Esophagus mucosa (tissue), 1 donor: ENCODE measurements around the gene EHD1. TPM values are rescaled to one million over a fixed set of nuclear protein-coding genes. Genes with fewer than 3 reads are reported as not detected.

ENCODE experiments used
- ATAC-seq: fragments of 200-7000 bp; cut with Tn5 transposase; one replicate; pipeline ENCODE4 v1.9.1; 2020
- total RNA-seq: library from RNA; stranded (reverse); gene quantifications from one replicate; pipeline ENCODE4 v1.2.4, GENCODE V29; 2023
- donor health status: DM: yes; HTN: yes; CAD: no.

EHD1 gene
- total RNA-seq, 1 donor from 2014 or later: 25.6 TPM

- ATAC-seq: no peak
These were observed 36.6 kb downstream of the EHD1 start for GRCh38 chr11:64841592-64842365.

GRCh38 chr11:64839887-64840782, 38.3 kb downstream of the EHD1 start:
- no peak for ATAC-seq

GRCh38 chr11:64839335-64839734, 39.1 kb downstream of the EHD1 start:
- no peak for ATAC-seq

GRCh38 chr11:64838600-64839334, 39.7 kb downstream of the EHD1 start:
- no peak for ATAC-seq

- ATAC-seq: no peak
These were observed 40.5 kb downstream of the EHD1 start for GRCh38 chr11:64837887-64838351.

- ATAC-seq: no peak
These were observed 41.9 kb downstream of the EHD1 start for GRCh38 chr11:64836448-64837072.

- ATAC-seq: peak; percentile 4
These were observed 42.6 kb downstream of the EHD1 start for GRCh38 chr11:64835616-64836447.

GRCh38 chr11:64834723-64835615, 43.5 kb downstream of the EHD1 start:
- ATAC-seq: peak; percentile 87

- no peak for ATAC-seq
These were observed 44.2 kb downstream of the EHD1 start for GRCh38 chr11:64834031-64834722.

- ATAC-seq: no peak
These were observed 44.9 kb downstream of the EHD1 start for GRCh38 chr11:64833509-64833908.

- no peak for ATAC-seq
These were observed 45.3 kb downstream of the EHD1 start for GRCh38 chr11:64833198-64833502.

- no peak for ATAC-seq
These were observed 45.8 kb downstream of the EHD1 start for GRCh38 chr11:64832467-64833197.

GRCh38 chr11:64831411-64831891, 47.0 kb downstream of the EHD1 start:
- ATAC-seq: no peak

- no peak for ATAC-seq
These were observed 48.7 kb downstream of the EHD1 start for GRCh38 chr11:64829536-64830251.

- ATAC-seq: no peak
These were observed 51.0 kb downstream of the EHD1 start for GRCh38 chr11:64827451-64827839.

- no peak for ATAC-seq
These were observed 51.6 kb downstream of the EHD1 start for GRCh38 chr11:64826578-64827450.

- no peak for ATAC-seq
These were observed 52.4 kb downstream of the EHD1 start for GRCh38 chr11:64826062-64826461.
